CD14-positive monocyte (primary cell): ENCODE data around the gene NTM. TPM values are rescaled to one million over a fixed set of nuclear protein-coding genes. Genes with fewer than 3 reads are reported as not detected.

ENCODE experiments used
- DNase-seq, 3 donors: peaks; one replicate each; pipeline ENCODE4 v3.0.0-alpha.2; 2011 to 2022
- H2AFZ ChIP-seq: 2 replicates; pipeline ENCODE4 v1.6.0; 2012; ENCODE audit warnings: mild to moderate bottlenecking, low read depth, low read length, inconsistent platforms; ENCODE audit not compliant: insufficient read depth, poor library complexity, severe bottlenecking
- H3K27ac ChIP-seq, 2 donors: 1 replicate in 1 of 2; 2 replicates in 1 of 2; pipeline ENCODE4 v1.5.1; 2012 to 2013; ENCODE audit warnings: low read length in 2 of 2, control low read depth in 1 of 2, inconsistent platforms in 1 of 2, low read depth in 1 of 2, mild to moderate bottlenecking in 1 of 2
- H3K27me3 ChIP-seq, 2 donors: one replicate each; pipeline versions ENCODE4 v1.6.0 to v1.6.1; 2011 to 2013; ENCODE audit warnings: low read length in 2 of 2; ENCODE audit not compliant: control insufficient read depth in 2 of 2, insufficient read depth in 2 of 2
- H3K36me3 ChIP-seq, 2 donors: replicated peaks in 1 of 2; 1 replicate in 1 of 2; 2 replicates in 1 of 2; pipeline versions ENCODE4 v1.5.1 to v1.6.1; 2012 to 2013; ENCODE audit warnings: low read length in 2 of 2, control low read depth in 1 of 2, inconsistent platforms in 1 of 2, mild to moderate bottlenecking in 1 of 2; ENCODE audit not compliant: insufficient read depth in 2 of 2, control insufficient read depth in 1 of 2
- H3K4me1 ChIP-seq, 2 donors: 1 replicate in 1 of 2; 2 replicates in 1 of 2; pipeline versions ENCODE4 v1.5.1 to v1.6.1; 2012 to 2013; ENCODE audit warnings: low read length in 2 of 2, control low read depth in 1 of 2, inconsistent platforms in 1 of 2, mild to moderate bottlenecking in 1 of 2, moderate library complexity in 1 of 2; ENCODE audit not compliant: insufficient read depth in 2 of 2, control insufficient read depth in 1 of 2
- H3K4me2 ChIP-seq: replicated peaks from 2 replicates; pipeline ENCODE3; 2012; ENCODE audit warnings: low read length, moderate library complexity, mild to moderate bottlenecking; ENCODE audit not compliant: poor library complexity, severe bottlenecking; ENCODE audit errors: extremely low read depth
- H3K4me3 ChIP-seq, 3 experiments: fragments of 200-600 bp in 1 of 3; sonication (generic) in 1 of 3; replicated peaks in 1 of 3; 1 replicate in 2 of 3; 2 replicates in 1 of 3; pipeline ENCODE4 v1.5.1; 2011 to 2013; ENCODE audit warnings: low read length in 3 of 3, mild to moderate bottlenecking in 3 of 3, control low read depth in 2 of 3, low read depth in 2 of 3, inconsistent platforms in 1 of 3, moderate library complexity in 1 of 3
- H3K79me2 ChIP-seq: 2 replicates; pipeline ENCODE4 v1.6.0; 2012; ENCODE audit warnings: mild to moderate bottlenecking, control low read depth, inconsistent platforms, low read length, moderate library complexity; ENCODE audit not compliant: insufficient read depth
- H3K9ac ChIP-seq: 2 replicates; pipeline ENCODE4 v1.6.0; 2017; ENCODE audit warnings: low read length, mild to moderate bottlenecking; ENCODE audit not compliant: insufficient read depth, poor library complexity, severe bottlenecking
- H3K9me3 ChIP-seq, 2 donors: replicated peaks in 1 of 2; 1 replicate in 1 of 2; 2 replicates in 1 of 2; pipeline versions ENCODE4 v1.5.1 to v1.6.1; 2012 to 2013; ENCODE audit warnings: low read length in 2 of 2, control low read depth in 1 of 2; ENCODE audit not compliant: control insufficient read depth in 1 of 2, insufficient read depth in 1 of 2
- H4K20me1 ChIP-seq: 2 replicates; pipeline ENCODE4 v1.6.0; 2012; ENCODE audit warnings: mild to moderate bottlenecking, low read length, control low read depth, moderate library complexity; ENCODE audit not compliant: insufficient read depth
- H3K27ac Mint-ChIP-seq, 7 donors: one replicate each; pipeline ENCODE4 v1.8.0; 2020; ENCODE audit warnings: mild to moderate bottlenecking in 7 of 7, mixed read lengths in 7 of 7, moderate library complexity in 6 of 7, inconsistent platforms in 2 of 7
- H3K27me3 Mint-ChIP-seq, 3 donors: one replicate each; pipeline ENCODE4 v1.8.0; 2021 to 2022; ENCODE audit warnings: low read depth in 3 of 3, mild to moderate bottlenecking in 3 of 3, mixed read lengths in 3 of 3, moderate library complexity in 3 of 3, inconsistent platforms in 1 of 3
- H3K36me3 Mint-ChIP-seq, 2 donors: one replicate each; pipeline ENCODE4 v1.8.0; 2020; ENCODE audit warnings: mixed read lengths in 2 of 2, inconsistent platforms in 1 of 2, mild to moderate bottlenecking in 1 of 2
- H3K4me1 Mint-ChIP-seq: one replicate; pipeline ENCODE4 v1.8.0; 2020; ENCODE audit warnings: mild to moderate bottlenecking, mixed read lengths
- H3K4me3 Mint-ChIP-seq, 2 donors: one replicate each; pipeline ENCODE4 v1.8.0; 2020; ENCODE audit warnings: mild to moderate bottlenecking in 2 of 2, mixed read lengths in 2 of 2, moderate library complexity in 1 of 2
- H3K9me3 Mint-ChIP-seq, 7 donors: one replicate each; pipeline ENCODE4 v1.8.0; 2020 to 2022; ENCODE audit warnings: mixed read lengths in 7 of 7, mild to moderate bottlenecking in 6 of 7, moderate library complexity in 6 of 7, inconsistent platforms in 2 of 7
- CTCF ChIP-seq: fragments of 200-600 bp; IDR thresholded peaks from one replicate; pipeline ENCODE4 v1.8.0; 2022; ENCODE audit warnings: antibody characterized with exemption, mild to moderate bottlenecking
- WGBS: methylation state at CpG from one replicate; pipeline ENCODE4 v1.1.5; 2013; ENCODE audit warnings: missing lambda C conversion rate; ENCODE audit not compliant: insufficient coverage; 5-methylcytosine and 5-hydroxymethylcytosine counted together
- intact Hi-C, 2 donors: fragments of 100-400 bp; cut with micrococcal nuclease; formaldehyde crosslinking; loops; one replicate each; pipeline versions ENCODE4 v1.15.0 to v1.15.1; 2023
- polyA plus RNA-seq, 3 donors: library from polyadenylated mRNA; depleted of rRNA in 1 of 3; unstranded in 2 of 3; stranded (reverse) in 1 of 3; fragments of 300-500 nt in 2 of 3; fragments of >200 nt in 1 of 3; fragmentation: Illumina TruSeq in 2 of 3; gene quantifications; 1 replicate in 2 of 3; 2 replicates in 1 of 3; pipeline ENCODE4 v1.2.3, GENCODE V29; 2012 to 2021

Gene NTM
- polyA plus RNA-seq, 3 donors, result not detected

- Mint-ChIP-seq H3K4me1 (peaks cover 5% of the 10 kb centered on the region), H3K4me3 (no peak overlapping the region), H3K27me3 (peaks cover 0 to 10% (median 2%) of the 10 kb centered on the region in 3 donors), H3K36me3 (no peaks in the 10 kb centered on the region), H3K9me3 (peaks cover 0 to 4% (median 1%) of the 10 kb centered on the region in 7 donors), H3K27ac (no peak overlapping the region)
- no peaks in the 10 kb centered on the region for H3K36me3 ChIP-seq
- no peak overlapping the region for H3K4me2 ChIP-seq
- TF ChIP-seq CTCF, result no peak
- H3K4me1 ChIP-seq, result peaks cover 0 to 2% of the 10 kb centered on the region in 2 donors
- no peaks in the 10 kb centered on the region for H4K20me1 ChIP-seq
- no peak overlapping the region for H3K9ac ChIP-seq
- no peaks in the 10 kb centered on the region for H3K27me3 ChIP-seq
- no peaks in the 10 kb centered on the region for H3K79me2 ChIP-seq
- intact Hi-C loops, result loop anchor here in 1 of 2 donors (10.0 kb wide), 1 partner anchor 360 kb away; no protein-coding TSS in a partner anchor
- no peak overlapping the region for H2AFZ ChIP-seq
- H3K9me3 ChIP-seq, result no peaks in the 10 kb centered on the region
- 69% methylated on average over 2 of the region's 3 CpGs for WGBS
- H3K4me3 ChIP-seq, result no peak overlapping the region
- DNase-seq, result no peak
- no peak overlapping the region for H3K27ac ChIP-seq
Observed at GRCh38 chr11:131764649-131765048, 394.2 kb downstream of the NTM start.

GRCh38 chr11:131766637-131767036 lies 396.2 kb downstream of the NTM start:
- H3K9me3 Mint-ChIP-seq, result peaks cover 0 to 4% (median 0%) of the 10 kb centered on the region in 7 donors
- no peaks in the 10 kb centered on the region for H3K9me3 ChIP-seq
- no peaks in the 10 kb centered on the region for H4K20me1 ChIP-seq
- no peaks in the 10 kb centered on the region for H3K36me3 Mint-ChIP-seq
- H3K4me1 ChIP-seq, result peaks cover 0 to 3% of the 10 kb centered on the region in 2 donors
- H3K27ac ChIP-seq, result no peak overlapping the region
- H3K36me3 ChIP-seq, result no peaks in the 10 kb centered on the region
- WGBS, result 100% methylated on average over 3 of the region's 7 CpGs
- no peak overlapping the region for H2AFZ ChIP-seq
- intact Hi-C loops, result loop anchor here in 1 of 2 donors (10.0 kb wide), 1 partner anchor 358 kb away; no protein-coding TSS in a partner anchor
- no peaks in the 10 kb centered on the region for H3K79me2 ChIP-seq
- peaks cover 2 to 7% (median 2%) of the 10 kb centered on the region in 3 donors for H3K27me3 Mint-ChIP-seq
- H3K27ac Mint-ChIP-seq, result no peak overlapping the region
- H3K4me1 Mint-ChIP-seq, result peaks cover 5% of the 10 kb centered on the region
- H3K9ac ChIP-seq, result no peak overlapping the region
- no peak overlapping the region for H3K4me3 Mint-ChIP-seq
- DNase-seq, result no peak
- H3K27me3 ChIP-seq, result no peaks in the 10 kb centered on the region
- no peak overlapping the region for H3K4me3 ChIP-seq
- no peak overlapping the region for H3K4me2 ChIP-seq
- TF ChIP-seq CTCF, result no peak
